PC-3 (cell line): ENCODE results near the gene UBQLN3. TPM values are rescaled to one million over a fixed set of nuclear protein-coding genes. Genes with fewer than 3 reads are reported as not detected.

Experiments
- ATAC-seq: fragments of 200-7000 bp; cut with Tn5 transposase; 2 replicates; pipeline ENCODE4 v1.9.1; 2020; ENCODE audit warnings: mild to moderate bottlenecking, moderate library complexity
- BruUV-seq: library from RNA; stranded (reverse); fragments of 400-500 nt; replicated peaks from 2 replicates; lab custom pipeline; 2021; lab: Mats Ljungman, UMichigan
- CTCF ChIA-PET: fragments of 300-600 bp; sonication (Branson Sonifier 250); formaldehyde crosslinking; loops from one replicate; lab custom pipeline; 2022; ENCODE audit warnings: antibody characterized with exemption; lab: Charles Lee
- POLR2A ChIA-PET: fragments of 300-600 bp; sonication (Branson Sonifier 250); formaldehyde crosslinking; loops from one replicate; lab custom pipeline; 2022; ENCODE audit warnings: antibody characterized with exemption; ENCODE audit not compliant: unreplicated experiment; lab: Charles Lee
- DNase-seq: peaks from one replicate; pipeline ENCODE4 v3.0.0-alpha.2; 2015
- H2AFZ ChIP-seq: fragments of 300-600 bp; sonication (generic); 2 replicates; pipeline ENCODE4 v1.6.0; 2016; ENCODE audit warnings: antibody characterized with exemption, low read length
- H3F3A ChIP-seq: fragments of 300-600 bp; sonication (generic); one replicate; pipeline ENCODE4 v1.6.0; 2017; ENCODE audit warnings: antibody characterized with exemption, low read length, control low read depth, mild to moderate bottlenecking; ENCODE audit not compliant: unreplicated experiment
- H3K27ac ChIP-seq: fragments of 300-600 bp; sonication (generic); 2 replicates; pipeline ENCODE4 v1.5.1; 2016; ENCODE audit warnings: mild to moderate bottlenecking, low read length
- H3K27me3 ChIP-seq: fragments of 300-600 bp; sonication (generic); 2 replicates; pipeline ENCODE4 v1.6.1; 2016; ENCODE audit warnings: low read length, mixed read lengths
- H3K36me3 ChIP-seq: fragments of 300-600 bp; sonication (generic); 2 replicates; pipeline ENCODE4 v1.6.1; 2016; ENCODE audit warnings: low read depth, mixed run types, low read length, mixed read lengths
- H3K4me1 ChIP-seq: fragments of 300-600 bp; sonication (generic); 2 replicates; pipeline ENCODE4 v1.5.1; 2016; ENCODE audit warnings: low read length; ENCODE audit not compliant: insufficient read depth
- H3K4me2 ChIP-seq: fragments of 300-600 bp; sonication (generic); 2 replicates; pipeline ENCODE4 v1.6.0; 2016; ENCODE audit warnings: low read length
- H3K4me3 ChIP-seq: fragments of 300-600 bp; sonication (generic); 2 replicates; pipeline ENCODE4 v1.5.1; 2016; ENCODE audit warnings: mild to moderate bottlenecking, low read length, mixed read lengths
- H3K79me2 ChIP-seq: fragments of 300-600 bp; sonication (generic); 2 replicates; pipeline ENCODE4 v1.6.1; 2017; ENCODE audit warnings: low read length, mixed read lengths
- H3K9ac ChIP-seq: fragments of 300-600 bp; sonication (generic); 2 replicates; pipeline ENCODE4 v1.6.0; 2016; ENCODE audit warnings: mild to moderate bottlenecking, low read length
- H3K9me2 ChIP-seq: fragments of 300-600 bp; sonication (generic); replicated peaks from 2 replicates; pipeline ENCODE4 v1.6.1; 2016; ENCODE audit warnings: mixed run types, low read length, mixed read lengths
- H3K9me3 ChIP-seq: fragments of 300-600 bp; sonication (generic); 2 replicates; pipeline ENCODE4 v1.6.1; 2016; ENCODE audit warnings: low read length, mixed read lengths
- H4K20me1 ChIP-seq: fragments of 300-600 bp; sonication (generic); 2 replicates; pipeline ENCODE4 v1.6.1; 2016; ENCODE audit warnings: low read length, mixed read lengths
- CTCF ChIP-seq: fragments of 300-600 bp; sonication (generic); conservative IDR thresholded peaks from 2 replicates; pipeline ENCODE4 v1.5.1; 2017; ENCODE audit warnings: antibody characterized with exemption, low read depth, mild to moderate bottlenecking, low read length
- EZH2 ChIP-seq: fragments of 300-600 bp; sonication (generic); IDR thresholded peaks from one replicate; pipeline ENCODE4 v1.6.1; 2017; ENCODE audit warnings: antibody characterized with exemption, mild to moderate bottlenecking, low read length; ENCODE audit not compliant: unreplicated experiment
- EZH2phosphoT487 ChIP-seq: fragments of 300-600 bp; sonication (generic); IDR thresholded peaks from 2 replicates; pipeline ENCODE4 v1.6.1; 2018; ENCODE audit warnings: mild to moderate bottlenecking, antibody characterized with exemption, low read length, borderline replicate concordance
- intact Hi-C: fragments of 100-400 bp; cut with micrococcal nuclease; formaldehyde crosslinking; loops from 2 replicates; pipeline ENCODE4 v1.9.0; 2023
- total RNA-seq: library from RNA; depleted of rRNA; stranded (reverse); fragments of >200 nt; gene quantifications from 2 replicates; pipeline ENCODE4 v1.2.3, GENCODE V29; 2014

The UBQLN3 gene
- total RNA-seq, 1 experiment from 2014 or later: not detected

GRCh38 chr11:5556596-5557188 is 46.9 kb upstream of the UBQLN3 start:
- POLR2A ChIA-PET: no interaction called here
- Histone ChIP-seq H3K79me2 (no peaks in the 10 kb centered on the region), H3K27ac (no peak overlapping the region), H3K4me1 (no peaks in the 10 kb centered on the region), H4K20me1 (no peaks in the 10 kb centered on the region), H3K36me3 (no peaks in the 10 kb centered on the region), H3K27me3 (0 out of 2 replicates have a peak, but pooled peaks cover 7% of the 10 kb centered on the region), H3K9me3 (no peaks in the 10 kb centered on the region), H3F3A (no peaks in the 10 kb centered on the region), H2AFZ (no peak overlapping the region), H3K9ac (no peak overlapping the region), H3K4me3 (no peak overlapping the region), H3K4me2 (no peak overlapping the region), H3K9me2 (no peaks in the 10 kb centered on the region)
- TF ChIP-seq CTCF (no peak), EZH2phosphoT487 (no peak), EZH2 (no peak)
- no TSS peak for BruUV-seq
- DNase-seq (no peak), ATAC-seq (no peak)
- CTCF ChIA-PET: no interaction called here
- intact Hi-C loops: no loop called here

- H2AFZ ChIP-seq: no peak overlapping the region
- no peaks in the 10 kb centered on the region for H3K9me2 ChIP-seq
- no TSS peak for BruUV-seq
- no peak overlapping the region for H3K27ac ChIP-seq
- no peak overlapping the region for H3K4me2 ChIP-seq
- H3K4me1 ChIP-seq: peaks cover 12% of the 10 kb centered on the region
- peak; percentile 52 for TF ChIP-seq CTCF
- TF ChIP-seq EZH2phosphoT487: no peak
- no peaks in the 10 kb centered on the region for H3K9me3 ChIP-seq
- ATAC-seq: no peak
- H3F3A ChIP-seq: no peaks in the 10 kb centered on the region
- 0 out of 2 replicates have a peak, but pooled peaks cover 7% of the 10 kb centered on the region for H3K27me3 ChIP-seq
- CTCF ChIA-PET: interaction anchor here (0.5 to 0.7 kb wide), 4 partner anchors 77 to 1125 kb away, joined by 3 to 4 read pairs (median 3); no protein-coding TSS in a partner anchor
- no peaks in the 10 kb centered on the region for H3K36me3 ChIP-seq
- no peaks in the 10 kb centered on the region for H4K20me1 ChIP-seq
- intact Hi-C loops: loop anchor here (2.0 kb wide), 1 partner anchor 77 kb away; no protein-coding TSS in a partner anchor
- no peaks in the 10 kb centered on the region for H3K79me2 ChIP-seq
- DNase-seq: peak; percentile 7
- no peak overlapping the region for H3K4me3 ChIP-seq
- no peak overlapping the region for H3K9ac ChIP-seq
- POLR2A ChIA-PET: no interaction called here
Observed at GRCh38 chr11:5553343-5553742, 43.6 kb upstream of the UBQLN3 start.

GRCh38 chr11:5550440-5551095 is 40.8 kb upstream of the UBQLN3 start:
- Histone ChIP-seq H3K36me3 (no peaks in the 10 kb centered on the region), H3K27ac (no peak overlapping the region), H2AFZ (no peak overlapping the region), H3K27me3 (no peaks in the 10 kb centered on the region), H4K20me1 (no peaks in the 10 kb centered on the region), H3K79me2 (no peaks in the 10 kb centered on the region), H3K9me2 (no peaks in the 10 kb centered on the region), H3K4me2 (peak overlapping the region; percentile 61), H3K9ac (no peak overlapping the region), H3F3A (no peaks in the 10 kb centered on the region), H3K4me1 (peaks cover 12% of the 10 kb centered on the region), H3K9me3 (no peaks in the 10 kb centered on the region), H3K4me3 (no peak overlapping the region)
- no TSS peak for BruUV-seq
- peak; percentile 80 for DNase-seq
- ATAC-seq: peak; percentile 92
- TF ChIP-seq EZH2phosphoT487: no peak
- TF ChIP-seq CTCF: no peak
- TF ChIP-seq EZH2: no peak
- POLR2A ChIA-PET: no interaction called here
- intact Hi-C loops: no loop called here
- CTCF ChIA-PET: no interaction called here
